Stimulated activated CD4-positive, alpha-beta T cell treated with anti-CD3 and anti-CD28 coated beads, Interleukin-15, amount 100 ng/mL, for 24 hours (primary cell): Measurements from ENCODE around the gene NAB1.
A peak's percentile ranks its signal among the peaks of the same experiment; 100 is the strongest.

Source experiments
- DNase-seq: peaks from one replicate; pipeline ENCODE4 v3.0.0-alpha.2; 2020

The NAB1 gene

GRCh38 chr2:190717764-190718651, 69.1 kb downstream of the NAB1 start:
- DNase-seq = peak; percentile 46

- peak; percentile 86 for DNase-seq
Observed at GRCh38 chr2:190718652-190719526, 70.0 kb downstream of the NAB1 start.

- DNase-seq = no peak
Observed at GRCh38 chr2:190720276-190720675, 71.4 kb downstream of the NAB1 start.

- DNase-seq = no peak
Observed at GRCh38 chr2:190720691-190721090, 71.8 kb downstream of the NAB1 start.

GRCh38 chr2:190722061-190722759, 73.3 kb downstream of the NAB1 start:
- peak; percentile 48 for DNase-seq

- peak; percentile 28 for DNase-seq
Observed at GRCh38 chr2:190722835-190723234, 74.0 kb downstream of the NAB1 start.

GRCh38 chr2:190723397-190724090, 74.7 kb downstream of the NAB1 start:
- peak; percentile 27 for DNase-seq

GRCh38 chr2:190726255-190726654, 77.4 kb downstream of the NAB1 start:
- DNase-seq = no peak

GRCh38 chr2:190736355-190736754, 87.5 kb downstream of the NAB1 start:
- DNase-seq = no peak

- no peak for DNase-seq
Observed at GRCh38 chr2:190740449-190740848, 91.6 kb downstream of the NAB1 start.
